GM10847 (cell line): ENCODE results near the gene AKT1.

Source experiments
- POLR2A ChIP-seq: IDR thresholded peaks from 2 replicates; pipeline ENCODE4 v1.6.1; 2011; ENCODE audit not compliant: insufficient read length; ENCODE audit errors: extremely low read depth

The AKT1 gene

GRCh38 chr14:104746071-104746545 is 49.4 kb downstream of the AKT1 start:
- no peak for TF ChIP-seq POLR2A

DNA sequence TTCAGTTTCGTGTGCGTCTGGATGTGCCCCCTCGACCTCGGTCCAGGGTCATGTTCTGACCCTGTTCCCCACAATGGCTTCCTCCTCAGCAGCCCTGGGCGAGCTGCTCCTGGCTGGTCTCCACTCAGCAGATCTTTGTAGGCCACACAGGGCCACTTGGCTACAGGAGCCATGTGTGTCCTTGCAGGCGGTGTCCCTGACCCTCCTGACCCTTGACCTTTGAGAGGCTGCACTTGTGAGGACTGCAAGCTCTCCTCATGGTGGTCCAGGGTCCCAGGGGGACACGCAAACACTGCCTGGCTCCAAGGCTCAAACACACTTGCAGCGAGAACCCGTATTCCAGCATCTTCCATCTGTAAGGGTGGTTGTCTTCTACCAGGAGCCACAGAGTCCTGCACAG is 50.1 kb downstream of the AKT1 start:
- no peak for TF ChIP-seq POLR2A

DNA sequence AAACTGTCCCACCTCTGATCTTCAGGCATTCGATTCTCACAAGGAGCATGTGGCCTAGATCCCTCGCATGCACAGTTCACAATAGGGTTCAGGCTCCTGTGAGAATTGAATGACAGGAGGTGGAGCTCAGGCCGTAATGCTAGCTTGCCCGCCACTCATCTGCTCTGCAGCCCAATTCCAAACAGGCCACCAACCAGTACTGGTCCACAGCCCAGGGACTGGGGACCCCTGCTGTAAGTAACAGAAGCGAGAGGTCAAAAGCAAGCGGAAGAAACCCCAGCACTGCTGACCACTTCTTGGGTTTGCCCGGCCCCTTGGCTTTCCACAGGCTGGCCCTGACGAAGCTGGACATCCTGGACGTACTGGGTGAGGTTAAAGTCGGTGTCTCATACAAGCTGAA is 51.1 kb downstream of the AKT1 start:
- no peak for TF ChIP-seq POLR2A

DNA sequence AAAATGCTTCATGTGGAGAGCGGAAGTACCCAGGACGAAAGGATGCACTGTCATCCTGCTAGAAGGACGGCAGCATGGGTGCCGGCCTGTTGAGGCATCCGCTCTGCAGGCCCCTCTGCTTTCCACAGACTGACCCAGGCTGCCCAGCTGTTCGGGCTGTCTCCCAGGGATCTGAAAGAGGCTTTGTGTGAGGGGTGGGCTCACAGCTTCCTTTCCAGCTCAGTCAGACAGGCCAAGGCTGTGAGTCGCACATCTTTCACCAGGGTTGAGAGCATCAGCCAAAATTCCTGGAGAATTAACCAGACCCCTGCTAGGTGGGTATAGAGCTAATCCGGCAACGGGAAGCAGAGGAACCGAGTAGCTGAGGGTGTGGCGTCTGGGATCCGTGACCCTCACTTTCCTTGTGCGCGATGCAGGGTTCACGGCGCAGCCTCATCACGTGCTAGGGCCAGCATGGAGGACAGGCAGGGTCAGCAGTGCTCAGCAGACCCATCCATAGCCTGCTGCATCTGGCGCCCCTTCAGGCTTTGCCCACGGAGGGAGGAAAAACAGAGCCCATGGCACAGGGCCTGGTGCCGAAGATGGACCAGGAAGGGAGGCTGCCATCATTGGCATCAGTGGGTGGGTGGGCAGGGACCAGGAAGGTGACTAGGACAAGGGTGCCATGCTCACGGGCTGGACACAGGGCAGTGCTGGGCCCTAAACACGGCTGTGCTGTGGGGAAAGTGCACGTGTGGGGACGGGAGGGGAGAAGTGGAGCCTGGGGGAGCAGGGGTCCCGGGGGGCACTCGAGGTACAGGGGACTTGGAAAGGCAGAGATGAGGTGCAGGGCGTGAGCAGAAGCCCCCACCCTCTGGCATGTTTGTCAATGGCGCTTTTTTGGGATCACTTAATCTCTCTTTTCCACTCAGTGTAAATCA is 51.8 kb downstream of the AKT1 start:
- no peak for TF ChIP-seq POLR2A

GRCh38 chr14:104742586-104743455 is 52.7 kb downstream of the AKT1 start:
- TF ChIP-seq POLR2A: no peak

- TF ChIP-seq POLR2A: no peak
Observed at GRCh38 chr14:104741803-104742251, 53.7 kb downstream of the AKT1 start.

GRCh38 chr14:104741108-104741802 is 54.3 kb downstream of the AKT1 start:
- no peak for TF ChIP-seq POLR2A

DNA sequence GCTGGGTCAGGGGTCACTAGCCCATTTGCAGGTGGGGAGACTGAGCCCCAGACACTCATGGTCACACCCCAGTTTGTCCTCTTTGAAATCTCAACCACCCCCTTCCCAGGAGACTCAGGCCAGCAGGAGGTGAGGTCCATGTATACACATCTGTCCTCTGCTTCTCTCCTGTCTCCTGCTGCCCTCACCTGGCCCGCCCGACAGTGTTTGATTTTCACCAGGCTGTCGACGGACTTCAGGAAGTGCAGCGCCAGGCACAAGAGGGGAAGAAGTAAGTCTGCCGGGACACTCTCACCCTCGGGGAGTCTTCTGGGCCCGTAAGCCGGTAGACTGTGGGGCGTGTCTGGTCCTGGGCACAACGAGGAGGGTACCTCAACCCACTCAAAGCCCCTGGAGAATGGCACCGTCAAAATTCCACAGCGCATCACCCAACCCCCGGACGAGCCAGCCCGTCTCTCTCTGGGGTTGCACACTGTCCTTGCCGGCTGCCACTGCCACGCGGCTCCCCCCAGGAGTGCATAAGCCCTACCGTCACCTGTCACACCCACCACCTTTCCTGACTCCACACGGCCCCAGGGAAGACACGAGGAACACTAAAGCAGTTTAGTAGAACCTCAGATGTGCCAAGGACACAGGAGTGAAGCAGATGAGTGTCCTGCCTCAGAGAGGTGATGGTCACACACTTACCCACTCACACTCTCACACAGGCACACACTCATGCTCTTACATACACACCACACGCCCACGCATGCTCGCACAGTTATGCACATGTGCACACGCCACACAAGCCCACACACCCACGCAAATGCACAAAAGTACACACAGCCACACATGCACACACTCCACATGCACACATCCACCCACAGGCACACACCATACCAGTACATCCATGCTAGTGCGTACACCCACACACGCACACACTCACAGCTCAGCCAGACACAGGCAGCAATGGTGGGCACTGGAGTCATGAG is 55.7 kb downstream of the AKT1 start:
- TF ChIP-seq POLR2A: no peak

- no peak for TF ChIP-seq POLR2A
Observed at GRCh38 chr14:104739026-104739425, 56.5 kb downstream of the AKT1 start.

GRCh38 chr14:104738375-104739019 is 57.1 kb downstream of the AKT1 start:
- TF ChIP-seq POLR2A: no peak

GRCh38 chr14:104735830-104736642 is 59.5 kb downstream of the AKT1 start:
- no peak for TF ChIP-seq POLR2A

- TF ChIP-seq POLR2A: no peak
Observed at GRCh38 chr14:104734991-104735779, 60.4 kb downstream of the AKT1 start.
